Upper lobe of left lung (tissue), 6 donors: ENCODE measurements around the gene LBP. TPM values are rescaled to one million over a fixed set of nuclear protein-coding genes. Genes with fewer than 3 reads are reported as not detected.

Experiments used
- ATAC-seq, 2 donors: fragments of 200-7000 bp; cut with Tn5 transposase; one replicate each; pipeline ENCODE4 v1.9.1; 2022; ENCODE audit warnings: mild to moderate bottlenecking in 2 of 2, moderate library complexity in 2 of 2; ENCODE audit not compliant: low FRiP score in 2 of 2
- DNase-seq, 2 donors: peaks; one replicate each; pipeline ENCODE4 v3.0.0-alpha.2; 2019 to 2020
- H3K27ac ChIP-seq, 4 donors: fragments of 200-600 bp; sonication (generic); one replicate each; pipeline ENCODE4 v1.5.1; 2016 to 2019
- H3K27me3 ChIP-seq, 4 donors: fragments of 200-600 bp; sonication (generic); one replicate each; pipeline ENCODE4 v1.5.1; 2017 to 2019
- H3K36me3 ChIP-seq, 4 donors: fragments of 200-600 bp; sonication (generic); one replicate each; pipeline ENCODE4 v1.5.1; 2016 to 2019
- H3K4me1 ChIP-seq, 4 donors: fragments of 200-600 bp; sonication (generic); one replicate each; pipeline ENCODE4 v1.5.1; 2018 to 2019
- H3K4me3 ChIP-seq, 4 donors: fragments of 200-600 bp; sonication (generic); one replicate each; pipeline ENCODE4 v1.5.1; 2017 to 2019; ENCODE audit warnings: mild to moderate bottlenecking in 2 of 4, moderate library complexity in 1 of 4
- H3K9me3 ChIP-seq, 4 donors: fragments of 200-600 bp; sonication (generic); one replicate each; pipeline ENCODE4 v1.5.1; 2018 to 2019
- EP300 ChIP-seq, 4 donors: sonication (generic); formaldehyde crosslinking; IDR thresholded peaks; one replicate each; pipeline ENCODE4 v1.5.1; 2017; ENCODE audit warnings: antibody characterized with exemption in 4 of 4, control low read depth in 2 of 4
- POLR2A ChIP-seq, 4 donors: fragments of 450-650 bp; IDR thresholded peaks; one replicate each; pipeline ENCODE4 v1.5.1; 2016 to 2017; ENCODE audit warnings: antibody characterized with exemption in 4 of 4, mild to moderate bottlenecking in 2 of 4
- POLR2AphosphoS5 ChIP-seq, 2 donors: sonication (generic); formaldehyde crosslinking; IDR thresholded peaks; one replicate each; pipeline ENCODE4 v1.5.1; 2017; ENCODE audit warnings: antibody characterized with exemption in 2 of 2
- WGBS, 2 donors: methylation state at CpG; one replicate each; pipeline ENCODE4 v1.1.5; 2017 to 2018; 5-methylcytosine and 5-hydroxymethylcytosine counted together
- total RNA-seq, 6 donors: library from RNA; depleted of rRNA in 4 of 6; stranded (reverse); fragments of >200 nt in 4 of 6; gene quantifications; one replicate each; pipeline versions ENCODE4 v1.1.0 to v1.2.1, GENCODE V29; 2016 to 2021
- TF ChIP-seq, protein P1 (sequence below), 6 experiments: fragments of 450-650 bp in 4 of 6; fragments of 200-600 bp in 2 of 6; sonication (generic) in 2 of 6; IDR thresholded peaks; one replicate each; pipeline ENCODE4 v1.5.1; 2016 to 2019; ENCODE audit warnings: antibody characterized with exemption in 6 of 6
- donor health status: DM: no; HTN: no; CAD: no; lungs with moderate emphysema.
- donor health status: DM: no; HTN: yes; CAD: no; lungs with severe emphysema.

The LBP gene
- total RNA-seq, 6 donors from 2014 or later: 0.14 to 0.44 (median 0.30) TPM; not detected in 3

DNA sequence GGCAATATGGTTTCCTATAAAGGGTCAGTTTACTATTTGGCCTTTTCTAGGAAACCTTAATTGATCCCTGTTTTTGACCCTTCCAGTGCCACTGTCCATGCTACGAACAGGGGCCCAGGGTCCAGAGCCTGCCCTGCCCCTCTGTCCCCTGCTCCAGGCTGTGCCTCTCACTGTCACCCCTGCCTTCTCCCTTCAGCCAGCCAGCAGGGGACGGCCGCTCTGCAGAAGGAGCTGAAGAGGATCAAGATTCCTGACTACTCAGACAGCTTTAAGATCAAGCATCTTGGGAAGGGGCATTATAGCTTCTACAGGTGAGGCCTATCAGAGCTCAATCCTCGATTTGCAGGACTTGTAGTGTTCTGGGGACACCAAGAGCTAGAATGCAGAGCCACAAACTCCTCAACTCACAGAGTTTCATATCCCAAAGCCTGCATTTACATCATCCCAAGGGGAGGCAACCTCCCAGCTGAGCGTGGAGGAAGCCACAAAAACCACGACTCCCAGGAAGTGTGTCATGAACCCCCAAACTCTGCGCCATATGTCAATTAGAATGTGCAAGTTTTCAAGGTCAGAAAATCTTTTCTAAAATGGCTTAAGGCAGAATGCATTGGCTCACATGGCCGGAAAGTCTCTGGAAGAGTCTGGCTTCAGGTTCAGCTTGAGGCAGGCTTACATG, 38.8 kb upstream of the LBP start:
- WGBS, 2 donors: 62 to 66% methylated on average over 3 to 8 of the region's 8 CpGs
- Histone ChIP-seq H3K27me3 (no peaks in the 10 kb centered on the region), H3K27ac (no peak overlapping the region), H3K4me1 (no peaks in the 10 kb centered on the region), H3K4me3 (no peak overlapping the region), H3K9me3 (no peaks in the 10 kb centered on the region), H3K36me3 (no peaks in the 10 kb centered on the region)
- TF ChIP-seq POLR2AphosphoS5 (IDR thresholded peaks at IDR 0.05) (no peak), EP300 (IDR thresholded peaks at IDR 0.05) (no peak), POLR2A (IDR thresholded peaks at IDR 0.05) (no peak)
- TF ChIP-seq, protein P1, sequence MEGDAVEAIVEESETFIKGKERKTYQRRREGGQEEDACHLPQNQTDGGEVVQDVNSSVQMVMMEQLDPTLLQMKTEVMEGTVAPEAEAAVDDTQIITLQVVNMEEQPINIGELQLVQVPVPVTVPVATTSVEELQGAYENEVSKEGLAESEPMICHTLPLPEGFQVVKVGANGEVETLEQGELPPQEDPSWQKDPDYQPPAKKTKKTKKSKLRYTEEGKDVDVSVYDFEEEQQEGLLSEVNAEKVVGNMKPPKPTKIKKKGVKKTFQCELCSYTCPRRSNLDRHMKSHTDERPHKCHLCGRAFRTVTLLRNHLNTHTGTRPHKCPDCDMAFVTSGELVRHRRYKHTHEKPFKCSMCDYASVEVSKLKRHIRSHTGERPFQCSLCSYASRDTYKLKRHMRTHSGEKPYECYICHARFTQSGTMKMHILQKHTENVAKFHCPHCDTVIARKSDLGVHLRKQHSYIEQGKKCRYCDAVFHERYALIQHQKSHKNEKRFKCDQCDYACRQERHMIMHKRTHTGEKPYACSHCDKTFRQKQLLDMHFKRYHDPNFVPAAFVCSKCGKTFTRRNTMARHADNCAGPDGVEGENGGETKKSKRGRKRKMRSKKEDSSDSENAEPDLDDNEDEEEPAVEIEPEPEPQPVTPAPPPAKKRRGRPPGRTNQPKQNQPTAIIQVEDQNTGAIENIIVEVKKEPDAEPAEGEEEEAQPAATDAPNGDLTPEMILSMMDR (IDR thresholded peaks at IDR 0.05): no peak
- ATAC-seq (no peak), DNase-seq (no peak)

DNA sequence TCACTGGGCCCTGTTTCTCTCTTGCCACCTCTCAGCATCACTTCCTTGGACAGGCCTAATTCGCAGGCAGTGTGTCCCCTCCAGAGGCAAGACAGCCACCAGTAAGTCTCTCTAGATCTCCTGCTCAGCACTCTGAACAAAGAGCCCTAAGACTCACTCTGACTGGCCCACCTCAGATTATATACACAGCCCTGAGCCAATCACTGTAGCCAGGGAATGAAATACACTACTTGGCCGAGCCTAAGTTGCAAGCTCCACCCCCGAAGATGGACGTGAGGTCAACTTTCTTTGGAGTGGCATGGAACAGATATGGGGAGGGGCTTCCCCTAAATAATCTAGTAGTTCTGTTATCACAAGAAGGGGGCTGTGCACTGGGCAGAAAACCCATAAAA, 38.2 kb upstream of the LBP start:
- 57 to 65% methylated on average over 4 of the region's 4 CpGs for WGBS, 2 donors
- Histone ChIP-seq H3K4me3 (no peak overlapping the region), H3K4me1 (no peaks in the 10 kb centered on the region), H3K27me3 (no peaks in the 10 kb centered on the region), H3K9me3 (no peaks in the 10 kb centered on the region), H3K36me3 (no peaks in the 10 kb centered on the region), H3K27ac (no peak overlapping the region)
- TF ChIP-seq EP300 (IDR thresholded peaks at IDR 0.05) (no peak), POLR2AphosphoS5 (IDR thresholded peaks at IDR 0.05) (no peak)
- TF ChIP-seq, protein P1 (IDR thresholded peaks at IDR 0.05): no peak
- DNase-seq: no peak
- no peak for ATAC-seq

DNA sequence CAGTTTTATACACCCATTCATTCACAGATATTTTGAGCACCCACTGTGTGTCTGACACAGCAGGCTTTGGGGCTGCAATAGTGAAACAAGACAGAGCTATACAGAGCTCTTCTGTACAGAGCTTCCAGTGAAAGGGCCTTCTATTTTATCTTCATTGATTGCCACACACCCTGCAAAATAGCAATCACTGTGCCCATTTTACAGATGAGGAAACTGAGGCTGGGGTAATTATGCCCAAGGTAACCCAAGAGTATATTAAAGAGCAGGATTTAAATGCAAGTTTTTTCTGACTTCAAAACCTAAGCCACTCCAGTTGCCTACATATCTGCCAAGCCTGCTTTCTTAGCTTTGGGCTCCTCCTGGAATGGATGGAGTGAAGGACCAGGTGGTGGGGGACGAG, 37.8 kb upstream of the LBP start:
- H3K4me1 ChIP-seq: no peaks in the 10 kb centered on the region
- TF ChIP-seq, protein P1 (IDR thresholded peaks at IDR 0.05): no peak
- TF ChIP-seq POLR2AphosphoS5 (IDR thresholded peaks at IDR 0.05) (no peak), POLR2A (IDR thresholded peaks at IDR 0.05) (no peak), EP300 (IDR thresholded peaks at IDR 0.05) (no peak)
- WGBS, 2 donors: 47 to 57% methylated on average over 1 of the region's 1 CpG
- H3K27me3 ChIP-seq: no peaks in the 10 kb centered on the region
- H3K9me3 ChIP-seq: no peaks in the 10 kb centered on the region
- DNase-seq (no peak), ATAC-seq (no peak)
- H3K27ac ChIP-seq: no peak overlapping the region
- H3K4me3 ChIP-seq: no peak overlapping the region
- H3K36me3 ChIP-seq: no peaks in the 10 kb centered on the region

GRCh38 chr20:38311091-38311490, 35.2 kb upstream of the LBP start:
- WGBS, 2 donors: 88 to 89% methylated on average over 3 of the region's 3 CpGs

More at GRCh38 chr20:38311091-38311490, 35.2 kb upstream of the LBP start:
- TF ChIP-seq, protein P1 (IDR thresholded peaks at IDR 0.05): no peak
- TF ChIP-seq POLR2AphosphoS5 (IDR thresholded peaks at IDR 0.05) (no peak), EP300 (IDR thresholded peaks at IDR 0.05) (no peak), POLR2A (IDR thresholded peaks at IDR 0.05) (no peak)
- no peak for DNase-seq
- no peaks in the 10 kb centered on the region for H3K36me3 ChIP-seq
- H3K9me3 ChIP-seq: no peaks in the 10 kb centered on the region
- no peaks in the 10 kb centered on the region for H3K27me3 ChIP-seq
- no peaks in the 10 kb centered on the region for H3K4me1 ChIP-seq
- no peak overlapping the region for H3K27ac ChIP-seq
- no peak for ATAC-seq
- no peak overlapping the region for H3K4me3 ChIP-seq
